ENCODE results near the gene EEF1G.

The EEF1G gene

DNA sequence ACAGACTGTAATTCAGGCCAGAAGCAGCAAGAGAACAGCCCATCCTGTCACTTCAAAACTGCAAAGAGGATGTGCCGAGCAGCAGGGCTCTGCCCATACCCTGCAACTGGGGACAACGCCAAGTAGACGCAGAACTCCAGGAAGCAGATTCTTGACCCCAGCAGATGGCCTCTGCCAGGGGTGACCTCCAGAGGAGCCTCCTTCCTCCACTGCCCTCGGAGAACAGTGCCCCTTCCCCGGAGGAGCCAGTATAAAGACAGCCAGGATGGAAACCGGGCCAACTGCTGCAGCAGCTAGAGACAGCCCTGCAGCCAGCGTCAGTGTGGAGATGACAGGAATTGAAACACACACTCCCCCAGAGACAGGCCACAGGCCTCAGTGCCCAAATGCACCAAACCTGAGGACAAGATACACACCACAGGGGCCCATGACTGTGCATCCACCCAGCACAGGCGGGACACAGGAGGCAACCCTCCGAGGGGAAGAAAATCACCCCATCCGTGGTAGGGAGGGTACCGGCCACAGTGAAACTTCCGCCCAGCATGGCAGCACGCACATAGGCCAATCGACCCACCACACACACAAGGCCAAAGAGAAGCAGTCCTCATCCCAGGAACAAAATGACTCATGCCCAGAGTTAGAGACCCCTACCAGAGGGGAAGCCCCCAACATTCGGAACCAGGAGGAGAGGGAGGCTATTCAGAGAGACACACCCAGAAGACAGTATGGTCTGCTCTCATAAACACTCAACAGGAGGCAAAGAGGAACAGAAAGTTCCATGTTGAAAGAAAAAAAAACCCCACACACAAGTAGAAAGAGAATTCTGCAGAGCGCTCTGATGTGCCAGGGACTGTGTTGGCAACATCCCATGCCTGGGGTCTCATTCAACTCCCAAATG lies 32.6 kb downstream of the EEF1G start:
- Histone ChIP-seq H3K9me3 (ENCODE audit: control insufficient read depth, insufficient read depth, low read length) (no peaks in the 10 kb centered on the region), H3K27me3 (ENCODE audit: control insufficient read depth, low read length) (peaks cover 40% of the 10 kb centered on the region), H3K4me1 (ENCODE audit: control insufficient read depth, low read length) (peaks cover 17% of the 10 kb centered on the region), H4K20me1 (ENCODE audit: control insufficient read depth, insufficient read depth, low read depth, low read length) (no peaks in the 10 kb centered on the region), H3K36me3 (ENCODE audit: control insufficient read depth, low read length) (no peaks in the 10 kb centered on the region), H3K27ac (ENCODE audit: low read depth, low read length) (no peak overlapping the region), H3F3A (ENCODE audit: control insufficient read depth, insufficient read depth) (no peaks in the 10 kb centered on the region), H3K79me2 (ENCODE audit: control insufficient read depth, low read length) (no peaks in the 10 kb centered on the region), H3K4me3 (ENCODE audit: low read length) (peak overlapping the region; percentile 20; the same call in 1 of the 2 replicates), H3K4me2 (ENCODE audit: low read length) (peak overlapping the region; percentile 45; the same call in 1 of the 2 replicates), H3K9me2 (replicated peaks; ENCODE audit: control insufficient read depth, low read length) (no peaks in the 10 kb centered on the region)
- TF ChIP-seq, protein P1, sequence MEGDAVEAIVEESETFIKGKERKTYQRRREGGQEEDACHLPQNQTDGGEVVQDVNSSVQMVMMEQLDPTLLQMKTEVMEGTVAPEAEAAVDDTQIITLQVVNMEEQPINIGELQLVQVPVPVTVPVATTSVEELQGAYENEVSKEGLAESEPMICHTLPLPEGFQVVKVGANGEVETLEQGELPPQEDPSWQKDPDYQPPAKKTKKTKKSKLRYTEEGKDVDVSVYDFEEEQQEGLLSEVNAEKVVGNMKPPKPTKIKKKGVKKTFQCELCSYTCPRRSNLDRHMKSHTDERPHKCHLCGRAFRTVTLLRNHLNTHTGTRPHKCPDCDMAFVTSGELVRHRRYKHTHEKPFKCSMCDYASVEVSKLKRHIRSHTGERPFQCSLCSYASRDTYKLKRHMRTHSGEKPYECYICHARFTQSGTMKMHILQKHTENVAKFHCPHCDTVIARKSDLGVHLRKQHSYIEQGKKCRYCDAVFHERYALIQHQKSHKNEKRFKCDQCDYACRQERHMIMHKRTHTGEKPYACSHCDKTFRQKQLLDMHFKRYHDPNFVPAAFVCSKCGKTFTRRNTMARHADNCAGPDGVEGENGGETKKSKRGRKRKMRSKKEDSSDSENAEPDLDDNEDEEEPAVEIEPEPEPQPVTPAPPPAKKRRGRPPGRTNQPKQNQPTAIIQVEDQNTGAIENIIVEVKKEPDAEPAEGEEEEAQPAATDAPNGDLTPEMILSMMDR (IDR thresholded peaks at IDR 0.05; ENCODE audit: low read depth, low read length, poor library complexity, severe bottlenecking), result no peak
- TF ChIP-seq EZH2phosphoT487 (IDR thresholded peaks at IDR 0.05; ENCODE audit: borderline replicate concordance, low read length), result no peak

DNA sequence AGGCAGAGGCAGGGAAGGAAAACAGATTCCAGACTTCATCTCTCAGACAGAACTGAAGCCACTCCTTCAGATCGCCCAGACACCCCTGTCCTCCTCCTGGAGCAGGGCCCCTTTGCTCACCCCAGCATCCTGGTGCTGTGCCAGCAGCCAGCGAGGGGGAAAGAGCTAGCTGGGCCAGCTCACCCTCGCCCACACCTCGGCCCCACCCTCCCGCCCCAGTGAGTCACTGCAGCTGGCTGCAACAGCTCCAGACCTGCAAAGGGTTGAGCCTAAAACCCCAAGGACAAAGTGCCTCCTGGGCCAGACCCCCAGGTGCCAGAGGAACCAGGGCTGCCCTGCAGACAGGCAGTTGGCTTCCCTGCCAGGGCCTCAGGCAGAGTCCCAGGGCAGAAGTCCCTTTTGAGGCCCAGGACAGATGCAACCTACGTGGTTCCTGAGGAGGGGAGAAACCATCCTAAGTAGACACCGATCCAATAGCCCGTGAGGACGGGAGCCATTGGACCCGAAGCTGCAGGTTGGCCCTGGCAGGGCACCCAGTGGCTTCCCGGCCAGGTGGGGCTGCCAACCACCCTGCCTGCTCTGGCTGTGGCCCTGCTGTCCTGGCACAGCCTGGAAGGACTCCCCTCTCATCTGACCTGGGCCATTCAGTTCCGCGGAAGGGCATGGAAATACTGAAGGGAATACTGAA lies 34.3 kb downstream of the EEF1G start:
- Histone ChIP-seq H3K4me1 (ENCODE audit: control insufficient read depth, low read length) (peaks cover 17% of the 10 kb centered on the region), H3F3A (ENCODE audit: control insufficient read depth, insufficient read depth) (no peaks in the 10 kb centered on the region), H3K9me3 (ENCODE audit: control insufficient read depth, insufficient read depth, low read length) (no peaks in the 10 kb centered on the region), H3K4me2 (ENCODE audit: low read length) (no peak overlapping the region), H3K4me3 (ENCODE audit: low read length) (no peak overlapping the region), H3K27me3 (ENCODE audit: control insufficient read depth, low read length) (peaks cover 24% of the 10 kb centered on the region), H3K79me2 (ENCODE audit: control insufficient read depth, low read length) (no peaks in the 10 kb centered on the region), H4K20me1 (ENCODE audit: control insufficient read depth, insufficient read depth, low read depth, low read length) (no peaks in the 10 kb centered on the region), H3K9me2 (replicated peaks; ENCODE audit: control insufficient read depth, low read length) (no peaks in the 10 kb centered on the region), H3K36me3 (ENCODE audit: control insufficient read depth, low read length) (no peaks in the 10 kb centered on the region), H3K27ac (ENCODE audit: low read depth, low read length) (no peak overlapping the region)
- TF ChIP-seq EZH2phosphoT487 (IDR thresholded peaks at IDR 0.05; ENCODE audit: borderline replicate concordance, low read length), result no peak
- TF ChIP-seq, protein P1 (IDR thresholded peaks at IDR 0.05; ENCODE audit: low read depth, low read length, poor library complexity, severe bottlenecking), result no peak

DNA sequence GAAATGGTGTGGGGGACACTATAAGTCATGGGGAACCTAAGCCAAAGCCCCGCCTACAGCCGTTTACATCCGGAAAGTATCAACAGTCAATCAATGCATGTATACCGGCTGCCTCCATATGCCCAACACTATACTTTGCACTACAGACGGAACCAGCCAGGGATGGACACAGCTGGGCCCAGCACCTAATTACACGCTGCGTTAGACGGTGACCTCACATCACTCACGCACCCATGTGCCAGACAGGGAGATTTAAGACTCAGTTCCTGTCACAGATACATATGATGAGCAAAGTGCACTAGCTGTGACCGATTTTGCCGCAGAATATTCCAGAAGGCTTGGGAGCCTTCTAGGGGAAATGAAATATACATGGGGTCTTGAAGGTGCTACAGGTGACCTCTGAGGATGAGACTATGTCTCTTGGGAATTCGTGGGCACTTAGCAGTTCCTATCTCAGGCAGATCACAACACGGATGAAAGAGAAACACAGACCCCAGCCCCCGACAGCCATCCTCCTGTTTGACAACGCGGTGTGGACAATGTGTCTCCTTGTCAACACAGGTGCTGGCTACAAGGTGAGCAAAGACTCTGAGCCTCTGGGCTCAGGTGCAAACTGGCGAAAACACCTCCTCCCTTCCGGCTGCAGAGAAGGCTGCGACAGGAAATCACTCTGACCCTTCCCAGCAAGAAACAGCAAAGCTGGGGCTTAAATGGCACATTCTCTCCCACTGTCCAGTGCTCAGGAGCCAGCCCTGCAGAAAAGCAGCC lies 35.0 kb downstream of the EEF1G start:
- H3K9me3 ChIP-seq (ENCODE audit: control insufficient read depth, insufficient read depth, low read length), result no peaks in the 10 kb centered on the region
- no peaks in the 10 kb centered on the region for H3K36me3 ChIP-seq (ENCODE audit: control insufficient read depth, low read length)
- no peak for TF ChIP-seq EZH2phosphoT487 (IDR thresholded peaks at IDR 0.05; ENCODE audit: borderline replicate concordance, low read length)
- TF ChIP-seq, protein P1 (IDR thresholded peaks at IDR 0.05; ENCODE audit: low read depth, low read length, poor library complexity, severe bottlenecking), result no peak
- no peaks in the 10 kb centered on the region for H3K79me2 ChIP-seq (ENCODE audit: control insufficient read depth, low read length)
- H3K4me3 ChIP-seq (ENCODE audit: low read length), result no peak overlapping the region
- H4K20me1 ChIP-seq (ENCODE audit: control insufficient read depth, insufficient read depth, low read depth, low read length), result no peaks in the 10 kb centered on the region
- no peak overlapping the region for H3K4me2 ChIP-seq (ENCODE audit: low read length)
- H3K27ac ChIP-seq (ENCODE audit: low read depth, low read length), result no peak overlapping the region
- H3K4me1 ChIP-seq (ENCODE audit: control insufficient read depth, low read length), result peaks cover 17% of the 10 kb centered on the region
- H3F3A ChIP-seq (ENCODE audit: control insufficient read depth, insufficient read depth), result no peaks in the 10 kb centered on the region
- no peaks in the 10 kb centered on the region for H3K9me2 ChIP-seq (replicated peaks; ENCODE audit: control insufficient read depth, low read length)
- H3K27me3 ChIP-seq (ENCODE audit: control insufficient read depth, low read length), result peaks cover 16% of the 10 kb centered on the region
